ENCODE results near the gene SNX13. TPM values are rescaled to one million over a fixed set of nuclear protein-coding genes. Genes with fewer than 3 reads are reported as not detected.
A peak's percentile ranks its signal among the peaks of the same experiment; 100 is the strongest.

The SNX13 gene
- total RNA-seq, 1 experiment from 2014 or later: 29.0 TPM

DNA sequence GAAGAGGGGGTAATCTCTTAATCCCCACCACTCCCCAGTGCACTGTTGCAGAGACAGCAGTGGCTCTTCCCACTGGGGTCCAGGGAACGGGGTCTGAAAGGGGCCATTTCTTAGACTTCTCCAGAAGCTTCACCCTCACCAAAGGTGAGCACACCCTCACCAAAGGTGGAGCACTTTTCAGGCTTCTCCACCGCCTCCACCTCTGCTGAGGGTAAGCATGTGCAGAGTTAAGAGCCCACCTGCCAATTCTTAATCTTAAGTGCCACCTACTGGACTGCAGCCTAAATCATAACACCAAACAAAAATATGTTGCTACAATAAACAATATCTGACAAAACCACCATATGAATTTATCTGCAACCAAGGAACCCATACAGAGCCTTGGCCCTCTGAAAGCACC lies 27.0 kb downstream of the SNX13 start:
- H4K5ac ChIP-seq (ENCODE audit: insufficient read length, low read depth, low read length): no peak overlapping the region
- Mint-ChIP-seq H3K4me3 (no peak overlapping the region), H3K27me3 (ENCODE audit: low read depth) (no peaks in the 10 kb centered on the region), H3K4me1 (peaks cover 10 to 20% of the 10 kb centered on the region in 2 experiments), H3K27ac (peak overlapping the region in 1 of 3 experiments; percentile 20; a peak in 1 of 7 replicates), H3K36me3 (ENCODE audit: insufficient read depth in 1 of 3, low read depth in 3 of 3) (peaks cover 3 to 4% (median 3%) of the 10 kb centered on the region in 3 experiments; a peak in 3 of 7 replicates), H3K9me3 (peaks cover 0 to 3% of the 10 kb centered on the region in 2 experiments; a peak in 1 of 5 replicates)
- H3K4ac ChIP-seq (ENCODE audit: low read depth, low read length): no peak overlapping the region
- no peaks in the 10 kb centered on the region for H4K20me1 ChIP-seq (ENCODE audit: control insufficient read depth, insufficient read depth, insufficient read length)
- no peak overlapping the region for H2BK15ac ChIP-seq (ENCODE audit: low read depth, low read length)
- TF ChIP-seq, protein P1, sequence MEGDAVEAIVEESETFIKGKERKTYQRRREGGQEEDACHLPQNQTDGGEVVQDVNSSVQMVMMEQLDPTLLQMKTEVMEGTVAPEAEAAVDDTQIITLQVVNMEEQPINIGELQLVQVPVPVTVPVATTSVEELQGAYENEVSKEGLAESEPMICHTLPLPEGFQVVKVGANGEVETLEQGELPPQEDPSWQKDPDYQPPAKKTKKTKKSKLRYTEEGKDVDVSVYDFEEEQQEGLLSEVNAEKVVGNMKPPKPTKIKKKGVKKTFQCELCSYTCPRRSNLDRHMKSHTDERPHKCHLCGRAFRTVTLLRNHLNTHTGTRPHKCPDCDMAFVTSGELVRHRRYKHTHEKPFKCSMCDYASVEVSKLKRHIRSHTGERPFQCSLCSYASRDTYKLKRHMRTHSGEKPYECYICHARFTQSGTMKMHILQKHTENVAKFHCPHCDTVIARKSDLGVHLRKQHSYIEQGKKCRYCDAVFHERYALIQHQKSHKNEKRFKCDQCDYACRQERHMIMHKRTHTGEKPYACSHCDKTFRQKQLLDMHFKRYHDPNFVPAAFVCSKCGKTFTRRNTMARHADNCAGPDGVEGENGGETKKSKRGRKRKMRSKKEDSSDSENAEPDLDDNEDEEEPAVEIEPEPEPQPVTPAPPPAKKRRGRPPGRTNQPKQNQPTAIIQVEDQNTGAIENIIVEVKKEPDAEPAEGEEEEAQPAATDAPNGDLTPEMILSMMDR (conservative IDR thresholded peaks at IDR 0.05): no peak
- H3K27ac ChIP-seq (ENCODE audit: insufficient read length, low read depth, low read length): no peak overlapping the region
- no peak overlapping the region for H3K4me2 ChIP-seq (ENCODE audit: insufficient read depth, insufficient read length, low read length)
- no peak overlapping the region for H3K56ac ChIP-seq (ENCODE audit: insufficient read length, low read depth, low read length)
- H2BK20ac ChIP-seq (ENCODE audit: low read depth, low read length, poor library complexity, severe bottlenecking): no peak overlapping the region
- H2BK12ac ChIP-seq (ENCODE audit: insufficient read length, low read depth, low read length): no peak overlapping the region
- H4K91ac ChIP-seq (ENCODE audit: insufficient read length, low read depth, low read length): no peak overlapping the region
- peaks cover 9% of the 10 kb centered on the region for H3K79me1 ChIP-seq (ENCODE audit: insufficient read depth, low read depth, low read length, poor library complexity, severe bottlenecking)
- H2BK5ac ChIP-seq (ENCODE audit: insufficient read length, low read length): no peak overlapping the region
- no peaks in the 10 kb centered on the region for H3K27me3 ChIP-seq (ENCODE audit: insufficient read depth, low read length)
- H3T11ph ChIP-seq (ENCODE audit: low read length): no peak overlapping the region
- H4K8ac ChIP-seq (replicated peaks; ENCODE audit: insufficient read length, low read depth, low read length): no peak overlapping the region
- DNase-seq: no peak
- H3K18ac ChIP-seq (ENCODE audit: insufficient read length, low read depth, low read length): no peak overlapping the region
- H2AK5ac ChIP-seq (ENCODE audit: insufficient read length, low read length): no peak overlapping the region
- WGBS (ENCODE audit: extremely low coverage, insufficient read length, low lambda C conversion rate): no CpG with 5 or more reads among the region's 2 CpGs
- no peak overlapping the region for H2BK120ac ChIP-seq (ENCODE audit: low read depth, low read length, poor library complexity, severe bottlenecking)
- no peak overlapping the region for H3K9ac ChIP-seq (ENCODE audit: extremely low read depth, insufficient read length, low read length)
- no peak overlapping the region for H2AFZ ChIP-seq (ENCODE audit: low read length)
- no peaks in the 10 kb centered on the region; the same call in 1 of the 2 replicates for H3K4me1 ChIP-seq (ENCODE audit: insufficient read depth, low read length)
- no peaks in the 10 kb centered on the region for H3K23me2 ChIP-seq (ENCODE audit: insufficient read length, low read depth, low read length, poor library complexity, severe bottlenecking)
- H3K23ac ChIP-seq (ENCODE audit: insufficient read length, low read depth, low read length): no peak overlapping the region
- no peak overlapping the region for H3K14ac ChIP-seq (ENCODE audit: insufficient read depth, low read length)
- H3K79me2 ChIP-seq (ENCODE audit: insufficient read depth, low read length): peaks cover 6% of the 10 kb centered on the region; the same call in 1 of the 2 replicates
- H3K9me3 ChIP-seq (ENCODE audit: control insufficient read depth, low read depth, low read length): no peaks in the 10 kb centered on the region
